Right cardiac atrium (tissue), 5 donors: ENCODE results near the gene CNTNAP4. TPM values are rescaled to one million over a fixed set of nuclear protein-coding genes. Genes with fewer than 3 reads are reported as not detected.

Experiments used
- ATAC-seq, 2 donors: fragments of 200-7000 bp; cut with Tn5 transposase; one replicate each; pipeline versions ENCODE4 v1.8.0 to v1.9.1; 2020; ENCODE audit warnings: moderate library complexity in 2 of 2, mild to moderate bottlenecking in 1 of 2
- DNase-seq, 3 donors: peaks; one replicate each; pipeline ENCODE4 v3.0.0-alpha.2; 2020
- H3K27ac ChIP-seq: one replicate; pipeline ENCODE4 v1.5.1; 2013; ENCODE audit warnings: mild to moderate bottlenecking, low read length, control low read depth, moderate library complexity
- H3K27me3 ChIP-seq: one replicate; pipeline ENCODE4 v1.6.1; 2013; ENCODE audit not compliant: control insufficient read depth, insufficient read depth
- H3K4me1 ChIP-seq: one replicate; pipeline ENCODE4 v1.6.1; 2013; ENCODE audit warnings: low read length; ENCODE audit not compliant: control insufficient read depth, insufficient read depth
- H3K4me3 ChIP-seq: one replicate; pipeline ENCODE4 v1.5.1; 2013; ENCODE audit warnings: low read length, control low read depth
- H3K9me3 ChIP-seq: one replicate; pipeline ENCODE4 v1.6.1; 2013; ENCODE audit warnings: low read length; ENCODE audit not compliant: control insufficient read depth
- WGBS: extraction: QIAGEN DNeasy Blood & Tissue Kit; methylation state at CpG from one replicate; pipeline ENCODE4 v1.1.7; 2013; 5-methylcytosine and 5-hydroxymethylcytosine counted together
- intact Hi-C, 4 donors: fragments of 100-400 bp; cut with DNase I; formaldehyde crosslinking; loops; one replicate each; pipeline versions ENCODE4 v1.11.0 to v1.14.0; 2022 to 2023
- polyA plus RNA-seq: library from polyadenylated mRNA; stranded (reverse); fragments of 200-250 nt; gene quantifications from one replicate; pipeline ENCODE4 v1.2.3, GENCODE V29; 2013
- total RNA-seq, 4 donors: library from RNA; stranded (reverse); fragmentation: NEBNext Ultra II Directional; extraction: Animal tissue kit (Norgen Biotek cat#: 25700); gene quantifications; one replicate each; pipeline ENCODE4 v1.2.1, GENCODE V29; 2021
- donor health status: healthy with polysubstance abuse.
- donor health status: DM: no; HTN: yes; CAD: no.
- donor health status: DM: no; HTN: no; CAD: no.
- donor health status: DM: no; HTN: yes; CAD: no; lungs with severe emphysema.
- donor health status: DM: yes; HTN: yes; CAD: no.

Gene CNTNAP4
- total and polyA plus RNA-seq, 5 donors, result 0.02 TPM; not detected in 4

DNA sequence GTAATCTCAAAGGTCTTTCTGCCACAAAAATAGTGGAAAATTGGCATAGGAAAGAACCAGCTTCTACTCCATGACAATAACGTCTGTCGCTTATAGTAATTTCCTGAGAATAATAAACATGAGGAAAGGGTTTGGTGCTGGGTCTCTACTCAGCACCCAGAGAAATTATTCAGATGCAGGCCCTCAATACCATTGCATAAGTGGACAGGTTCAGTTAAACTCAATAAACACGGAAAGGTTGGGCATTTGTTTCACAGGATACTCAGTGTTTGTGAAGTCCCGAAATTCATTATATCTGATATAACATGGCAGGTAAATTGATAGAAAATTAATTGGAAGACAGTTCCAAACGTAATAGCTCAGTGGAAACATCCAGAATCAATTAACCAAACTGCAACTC lies 254.0 kb downstream of the CNTNAP4 start:
- no peak for ATAC-seq
- DNase-seq, result no peak
- intact Hi-C loops, result no loop called here
- no peaks in the 10 kb centered on the region for H3K27me3 ChIP-seq
- no peak overlapping the region for H3K4me3 ChIP-seq
- H3K9me3 ChIP-seq, result no peaks in the 10 kb centered on the region
- no peaks in the 10 kb centered on the region for H3K4me1 ChIP-seq
- H3K27ac ChIP-seq, result no peak overlapping the region
- 82% methylated on average over 5 of the region's 5 CpGs for WGBS

GRCh38 chr16:76532188-76532973 lies 255.2 kb downstream of the CNTNAP4 start:
- intact Hi-C loops, result no loop called here
- no peaks in the 10 kb centered on the region for H3K9me3 ChIP-seq
- no peaks in the 10 kb centered on the region for H3K27me3 ChIP-seq
- WGBS, result 45% methylated on average over 5 of the region's 5 CpGs
- H3K27ac ChIP-seq, result no peak overlapping the region
- DNase-seq (no peak), ATAC-seq (no peak)
- H3K4me1 ChIP-seq, result no peaks in the 10 kb centered on the region
- H3K4me3 ChIP-seq, result no peak overlapping the region

- WGBS, result 83% methylated on average over 3 of the region's 3 CpGs
- no peaks in the 10 kb centered on the region for H3K4me1 ChIP-seq
- ATAC-seq, result no peak
- no peak for DNase-seq
- H3K9me3 ChIP-seq, result no peaks in the 10 kb centered on the region
- H3K27me3 ChIP-seq, result no peaks in the 10 kb centered on the region
- H3K27ac ChIP-seq, result no peak overlapping the region
- H3K4me3 ChIP-seq, result no peak overlapping the region
- intact Hi-C loops, result no loop called here
Measured at GRCh38 chr16:76539609-76540008, 262.4 kb downstream of the CNTNAP4 start.

- no peaks in the 10 kb centered on the region for H3K4me1 ChIP-seq
- no peak for DNase-seq
- no peak for ATAC-seq
- H3K9me3 ChIP-seq, result no peaks in the 10 kb centered on the region
- no peak overlapping the region for H3K27ac ChIP-seq
- WGBS, result 78% methylated on average over 1 of the region's 1 CpG
- H3K27me3 ChIP-seq, result no peaks in the 10 kb centered on the region
- intact Hi-C loops, result no loop called here
- H3K4me3 ChIP-seq, result no peak overlapping the region
Measured at GRCh38 chr16:76541070-76541469, 263.9 kb downstream of the CNTNAP4 start.

DNA sequence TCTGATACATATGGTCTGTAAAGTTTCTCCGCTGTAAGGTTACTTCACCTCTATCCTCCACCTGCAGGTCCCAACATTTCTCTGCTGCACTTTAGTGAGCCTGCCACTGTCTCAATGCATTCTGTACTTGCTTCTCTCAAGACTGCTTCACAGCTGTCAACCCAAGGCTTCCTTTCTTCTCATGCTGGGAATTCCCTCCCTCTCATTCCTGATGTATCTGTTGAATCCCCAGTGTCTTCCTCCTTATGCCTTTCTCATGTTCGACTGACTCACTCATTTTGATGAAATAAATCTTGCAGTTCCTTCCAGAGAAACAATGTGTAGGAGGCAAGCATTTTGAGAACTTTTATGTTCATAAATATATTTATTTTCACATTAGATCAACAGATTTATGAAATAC lies 288.3 kb downstream of the CNTNAP4 start:
- 60% methylated on average over 2 of the region's 2 CpGs for WGBS

GRCh38 chr16:76571755-76572154 lies 294.6 kb downstream of the CNTNAP4 start:
- no peaks in the 10 kb centered on the region for H3K27me3 ChIP-seq
- no peak overlapping the region for H3K27ac ChIP-seq
- DNase-seq (no peak), ATAC-seq (no peak)
- intact Hi-C loops, result no loop called here
- 76% methylated on average over 3 of the region's 3 CpGs for WGBS
- no peaks in the 10 kb centered on the region for H3K9me3 ChIP-seq
- H3K4me1 ChIP-seq, result no peaks in the 10 kb centered on the region
- H3K4me3 ChIP-seq, result no peak overlapping the region

More for the DNA sequence above, 288.3 kb downstream of the CNTNAP4 start:
- no peaks in the 10 kb centered on the region for H3K9me3 ChIP-seq
- H3K27me3 ChIP-seq, result no peaks in the 10 kb centered on the region
- no peak overlapping the region for H3K27ac ChIP-seq
- intact Hi-C loops, result no loop called here
- ATAC-seq, result no peak
- H3K4me3 ChIP-seq, result no peak overlapping the region
- no peaks in the 10 kb centered on the region for H3K4me1 ChIP-seq
- DNase-seq, result no peak

DNA sequence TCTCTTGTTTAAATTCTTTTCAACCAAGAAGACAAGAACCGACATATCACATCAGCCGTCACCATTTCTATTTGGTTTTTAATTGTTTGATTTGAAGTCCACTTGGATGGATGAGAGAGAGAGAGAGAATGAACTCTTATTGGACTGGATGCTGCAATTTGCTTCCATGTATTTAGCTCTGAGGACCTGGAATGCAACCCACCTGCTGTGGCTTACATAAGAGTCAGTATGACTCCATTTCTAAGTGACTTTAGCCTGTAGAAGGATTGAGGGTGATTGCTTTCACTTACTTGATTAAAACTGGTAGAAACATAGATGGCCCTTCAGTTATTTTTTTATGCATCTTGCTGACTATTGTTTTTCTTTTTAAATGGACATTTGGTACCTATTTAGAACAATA lies 296.1 kb downstream of the CNTNAP4 start:
- Histone ChIP-seq H3K27me3 (no peaks in the 10 kb centered on the region), H3K4me3 (no peak overlapping the region), H3K4me1 (no peaks in the 10 kb centered on the region), H3K27ac (no peak overlapping the region), H3K9me3 (no peaks in the 10 kb centered on the region)
- ATAC-seq, result no peak
- intact Hi-C loops, result no loop called here
- no peak for DNase-seq
- WGBS, result 96% methylated on average over 2 of the region's 2 CpGs

DNA sequence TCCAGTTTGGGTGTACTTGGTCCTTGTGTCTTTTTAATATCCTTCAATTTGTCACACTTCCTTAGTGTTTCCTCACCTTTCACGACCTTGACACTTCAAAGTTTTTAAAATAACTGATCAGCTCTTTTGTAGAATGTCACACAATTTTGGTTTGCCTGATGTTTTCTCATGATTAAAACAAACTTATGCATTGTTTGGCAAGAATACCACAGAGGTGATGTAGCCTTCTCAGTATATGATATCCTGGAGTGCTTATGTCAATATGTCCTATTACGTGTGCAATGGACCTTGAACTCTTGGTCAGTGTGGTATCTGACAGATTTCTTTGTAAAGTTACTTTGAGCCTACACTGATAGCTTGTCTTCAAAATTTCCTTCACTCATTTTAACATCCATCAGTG lies 297.4 kb downstream of the CNTNAP4 start:
- ATAC-seq, result no peak

DNA sequence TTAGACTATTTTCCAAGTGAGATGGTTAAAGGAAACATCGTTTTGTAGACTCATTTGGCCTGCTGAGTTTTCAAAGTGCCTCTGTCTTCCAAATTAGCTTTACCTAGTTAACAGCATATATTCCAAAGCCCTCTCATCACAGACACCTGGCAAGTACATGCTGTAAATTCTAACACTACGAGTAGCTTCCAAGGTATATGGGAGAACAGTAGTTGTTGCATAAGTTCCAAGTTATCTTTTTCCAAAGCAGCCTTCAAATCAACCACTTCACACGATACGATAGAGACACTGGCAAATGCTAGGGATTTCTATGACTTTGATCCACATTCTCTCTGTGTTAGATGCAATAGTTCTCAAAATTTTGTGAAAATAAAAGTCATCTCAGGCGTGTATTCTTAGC lies 299.3 kb downstream of the CNTNAP4 start:
- no peaks in the 10 kb centered on the region for H3K4me1 ChIP-seq
- no peak overlapping the region for H3K27ac ChIP-seq
- no peak overlapping the region for H3K4me3 ChIP-seq
- WGBS, result 26% methylated on average over 5 of the region's 5 CpGs
- no peaks in the 10 kb centered on the region for H3K9me3 ChIP-seq
- intact Hi-C loops, result no loop called here
- no peaks in the 10 kb centered on the region for H3K27me3 ChIP-seq
- ATAC-seq (no peak), DNase-seq (no peak)

More for the DNA sequence above, 297.4 kb downstream of the CNTNAP4 start:
- Histone ChIP-seq H3K27me3 (no peaks in the 10 kb centered on the region), H3K4me3 (no peak overlapping the region), H3K27ac (no peak overlapping the region), H3K9me3 (no peaks in the 10 kb centered on the region), H3K4me1 (no peaks in the 10 kb centered on the region)
- intact Hi-C loops, result no loop called here
- 64% methylated on average over 2 of the region's 2 CpGs for WGBS
- no peak for DNase-seq

DNA sequence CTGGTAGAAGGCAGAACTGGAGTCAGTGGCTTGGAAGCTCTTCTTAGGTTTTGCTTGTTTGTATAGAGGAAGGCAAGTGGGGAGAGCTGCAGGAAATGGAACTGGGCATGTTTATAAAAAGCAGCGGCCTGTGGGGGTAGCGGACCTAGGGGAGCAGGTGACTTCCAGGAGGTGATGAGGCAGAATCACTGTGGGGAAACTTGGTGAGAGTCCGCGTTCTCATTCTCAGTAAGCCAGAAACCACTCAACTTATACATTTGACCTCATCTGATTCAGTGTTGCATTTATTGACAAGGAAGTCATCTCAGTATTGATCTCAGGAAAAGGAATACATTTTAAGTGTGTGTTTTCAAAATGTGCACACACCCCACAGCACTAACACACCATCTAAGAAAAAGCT lies 299.8 kb downstream of the CNTNAP4 start:
- no peak for ATAC-seq

GRCh38 chr16:76579277-76579922 lies 302.2 kb downstream of the CNTNAP4 start:
- Histone ChIP-seq H3K27me3 (no peaks in the 10 kb centered on the region), H3K4me3 (no peak overlapping the region), H3K9me3 (no peaks in the 10 kb centered on the region), H3K27ac (no peak overlapping the region), H3K4me1 (no peaks in the 10 kb centered on the region)
- DNase-seq, result no peak
- 86% methylated on average over 9 of the region's 9 CpGs for WGBS
- ATAC-seq, result no peak
- intact Hi-C loops, result no loop called here

More for the DNA sequence above, 299.8 kb downstream of the CNTNAP4 start:
- no peak for DNase-seq
- WGBS, result 62% methylated on average over 4 of the region's 4 CpGs
- no peaks in the 10 kb centered on the region for H3K27me3 ChIP-seq
- H3K4me1 ChIP-seq, result no peaks in the 10 kb centered on the region
- H3K27ac ChIP-seq, result no peak overlapping the region
- H3K4me3 ChIP-seq, result no peak overlapping the region
- intact Hi-C loops, result no loop called here
- H3K9me3 ChIP-seq, result no peaks in the 10 kb centered on the region
